GM21367 (cell line): Measurements from ENCODE around the gene SCN1B.
"Not testable (repeated sequence)": the region's sequence is repeated elsewhere in the genome, so short reads cannot be mapped to it uniquely, and the experiment has no call there.

Experiments
- ATAC-seq: cut with Tn5 transposase; IDR thresholded peaks from one replicate; pipeline ENCODE4 v1.9.1; 2021; ENCODE audit not compliant: unreplicated experiment

The SCN1B gene

DNA sequence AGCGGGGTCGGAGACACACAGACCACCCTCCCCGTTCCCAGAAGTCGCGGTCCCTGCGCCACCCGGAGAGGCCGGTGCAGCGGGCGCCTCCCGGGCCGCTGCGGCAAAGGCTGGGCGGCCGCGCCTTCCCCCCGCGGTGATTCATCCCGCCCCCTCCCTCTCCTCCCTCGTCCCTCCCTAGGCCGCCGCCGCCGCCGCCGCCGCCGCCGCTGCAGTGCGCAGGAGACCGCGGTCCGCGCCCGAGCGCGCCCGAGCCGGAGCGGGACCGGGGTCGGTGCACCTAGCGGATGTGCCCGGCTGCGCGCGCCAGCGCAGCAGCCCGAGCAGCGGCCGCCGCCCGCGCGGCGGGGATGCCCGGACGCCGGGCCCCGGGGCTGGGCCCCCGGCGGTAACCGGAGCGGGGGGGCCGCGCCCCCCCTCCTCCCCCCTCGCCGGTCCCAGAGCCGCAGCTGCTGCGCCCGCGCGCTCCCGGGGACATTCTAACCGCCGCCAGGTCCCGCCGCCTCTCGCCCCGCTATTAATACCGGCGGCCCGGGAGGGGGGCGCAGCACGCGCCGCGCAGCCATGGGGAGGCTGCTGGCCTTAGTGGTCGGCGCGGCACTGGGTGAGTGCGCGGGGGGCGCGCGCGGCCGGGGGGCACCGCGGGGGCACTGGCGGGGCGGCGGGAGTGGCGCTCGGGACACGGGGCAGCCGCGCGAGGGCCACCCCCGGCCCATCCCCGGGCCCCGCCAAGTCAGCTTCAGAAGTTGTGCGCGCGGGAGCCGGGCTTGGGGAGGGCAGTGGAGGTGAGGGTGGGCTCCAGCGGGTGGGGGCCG lies at the start of gene SCN1B:
Gene SCN1B (plus strand): TSS at position 214 of the 815 bp plus-strand sequence. CDS start 351 bp downstream, at position 565.
- ATAC-seq = no peak

DNA sequence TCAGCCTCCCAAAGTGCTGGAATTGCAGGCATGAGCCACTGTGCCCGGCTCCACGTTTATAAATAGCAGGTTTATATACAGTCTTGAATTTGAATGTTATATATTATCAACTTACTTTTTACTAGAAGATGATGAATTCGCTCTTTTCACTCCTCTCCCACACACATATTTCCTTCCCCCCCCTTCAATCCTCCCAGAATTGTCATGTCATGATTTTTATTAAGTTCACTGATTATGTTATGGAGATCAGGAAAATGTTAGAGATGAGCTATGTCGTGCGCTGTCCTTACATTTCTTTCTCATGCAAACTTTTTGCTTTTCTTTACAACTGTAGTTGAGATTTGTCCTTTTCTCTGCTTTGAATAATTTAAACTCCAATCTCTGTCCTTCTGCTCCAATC lies 48.0 kb upstream of the SCN1B start:
- no peak for ATAC-seq

DNA sequence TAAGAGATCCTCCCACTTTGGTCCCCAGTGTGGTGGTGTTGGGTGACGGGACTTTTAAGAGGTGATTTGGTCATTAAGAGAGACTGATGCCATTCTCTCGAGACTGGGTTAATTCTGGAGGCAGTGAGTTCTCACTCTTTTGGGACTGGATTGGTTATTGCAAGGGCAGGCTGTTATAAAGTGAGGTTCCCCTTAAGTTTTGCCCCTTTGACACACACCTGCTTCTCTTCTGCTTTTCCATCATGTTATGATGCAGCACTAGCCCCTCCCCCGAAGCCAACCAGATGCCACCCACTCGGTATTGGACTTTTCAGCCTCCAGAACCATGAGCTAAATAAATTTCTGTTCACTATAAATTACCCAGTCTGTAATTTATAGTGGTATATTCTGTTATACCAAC lies 46.5 kb upstream of the SCN1B start:
- ATAC-seq = no peak

DNA sequence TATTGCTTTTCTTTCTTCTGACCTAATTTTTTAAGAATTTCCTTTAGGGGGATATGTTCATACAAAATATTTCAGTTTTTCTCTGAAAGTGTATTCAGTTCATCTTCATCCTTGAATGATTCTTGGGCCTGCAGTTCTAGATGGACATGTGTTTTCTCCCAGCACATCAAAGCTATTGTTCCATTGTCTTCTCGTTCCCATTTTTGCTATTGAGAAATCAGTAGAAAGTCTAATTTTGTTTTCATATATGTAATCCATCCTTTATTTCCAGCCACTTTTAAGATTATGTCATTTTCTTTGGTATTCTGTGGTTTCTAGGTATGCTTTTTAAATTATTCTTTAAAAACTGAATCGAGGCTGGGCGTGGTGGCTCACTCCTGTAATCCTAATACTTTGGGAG lies 46.0 kb upstream of the SCN1B start:
- ATAC-seq = no peak

DNA sequence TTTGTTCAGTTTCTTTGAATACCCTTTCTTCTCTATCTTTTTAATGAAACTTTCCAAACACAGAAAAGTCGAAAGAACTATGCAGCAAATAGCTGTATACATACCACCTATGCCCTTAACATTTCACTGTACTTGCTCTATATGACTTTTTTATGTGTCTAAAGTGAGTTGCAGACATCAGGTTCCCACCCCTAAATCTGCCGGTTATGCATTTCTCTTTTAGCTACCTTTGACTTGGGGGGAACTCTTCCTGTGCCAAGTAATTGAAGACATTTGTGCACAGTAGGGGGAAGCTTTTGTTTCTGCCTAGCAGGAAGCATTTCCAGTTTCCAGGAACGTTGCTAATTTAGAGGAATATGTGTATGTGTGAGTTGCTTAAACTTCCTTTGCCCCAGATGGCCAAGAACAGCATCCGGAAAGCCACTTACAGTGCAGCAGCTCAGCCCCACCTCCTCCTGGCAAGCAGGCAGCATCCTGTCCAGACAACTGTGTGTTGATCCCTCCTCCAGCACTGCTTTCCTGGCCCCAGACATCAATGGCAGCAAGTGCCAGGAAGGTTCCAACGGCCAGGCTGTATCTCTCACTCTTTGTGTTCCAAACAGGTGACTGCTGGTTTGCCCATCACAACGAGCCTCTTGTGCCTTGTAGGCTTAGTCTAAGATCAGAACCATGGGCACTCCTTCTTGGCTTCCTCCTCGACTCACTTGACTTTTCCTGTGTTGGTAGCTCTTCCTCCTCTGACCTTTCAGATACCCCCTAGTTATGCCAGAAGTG lies 44.8 kb upstream of the SCN1B start:
- ATAC-seq = no peak

DNA sequence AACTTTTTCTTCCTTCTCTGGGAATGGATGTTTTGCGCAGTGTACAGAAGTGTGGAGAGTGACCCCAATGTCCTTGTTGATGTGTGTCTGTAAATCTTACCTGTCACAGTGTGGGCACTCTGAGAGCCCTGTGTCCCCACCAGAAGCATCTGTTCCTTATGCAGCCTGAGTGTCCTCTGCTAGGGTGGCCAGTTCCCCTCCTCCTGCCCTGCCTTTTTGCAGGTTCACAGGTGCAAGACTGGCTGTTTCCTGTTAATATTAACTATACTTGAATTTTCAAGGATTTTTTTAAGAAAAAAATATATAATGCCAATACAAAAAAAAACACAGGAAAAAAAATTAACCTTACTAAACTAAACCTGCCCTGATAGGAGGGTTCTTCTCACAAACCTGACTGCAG lies 42.2 kb upstream of the SCN1B start:
- no peak for ATAC-seq

DNA sequence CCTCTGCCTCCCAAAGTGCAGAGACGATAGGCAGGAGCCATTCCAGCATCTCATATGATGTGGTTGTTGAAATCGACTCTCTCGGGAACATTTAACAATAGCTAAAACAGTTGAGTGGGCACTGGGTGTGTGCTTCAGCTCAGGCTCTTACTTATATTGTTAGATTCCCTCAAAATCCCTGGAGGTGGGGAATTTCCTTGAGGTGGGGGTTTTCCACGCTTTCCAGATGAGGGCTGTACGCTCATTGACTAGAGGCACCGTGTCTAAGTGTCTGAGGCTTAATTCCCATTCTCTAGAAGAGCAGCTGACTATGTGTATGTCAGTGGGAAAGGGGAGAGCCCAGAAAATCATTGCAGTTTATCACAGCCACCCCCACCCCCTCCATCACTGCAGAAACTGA lies 41.0 kb upstream of the SCN1B start:
- no peak for ATAC-seq

DNA sequence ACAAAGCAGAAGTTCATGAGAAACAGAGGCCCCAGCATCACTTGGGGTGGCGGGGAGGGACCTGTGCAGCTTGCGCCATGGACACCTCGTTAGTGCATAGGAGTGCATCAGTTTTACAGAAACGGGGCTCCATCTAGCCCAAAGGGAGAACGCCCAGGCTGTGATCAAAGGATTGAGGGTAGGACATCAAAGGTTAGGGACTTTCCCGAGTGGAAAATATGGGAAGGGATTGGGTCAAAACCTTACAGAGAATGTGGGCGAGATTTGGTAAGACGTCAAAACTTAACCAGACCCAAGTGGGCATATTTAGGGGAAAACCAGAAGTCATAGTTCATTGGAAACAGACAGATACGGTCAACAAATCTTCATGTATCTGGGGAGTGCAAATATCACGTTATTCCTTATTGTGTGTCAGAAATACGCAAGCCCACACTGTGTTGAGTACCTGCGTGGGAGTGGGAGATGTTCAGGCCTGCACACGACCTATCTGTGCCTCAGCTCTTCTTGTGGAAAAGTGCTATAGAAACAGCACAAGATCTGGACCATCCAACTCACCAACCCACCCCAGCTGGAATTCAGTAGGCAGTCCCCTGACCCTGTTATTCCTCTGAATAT lies 39.6 kb upstream of the SCN1B start:
- ATAC-seq = no peak

DNA sequence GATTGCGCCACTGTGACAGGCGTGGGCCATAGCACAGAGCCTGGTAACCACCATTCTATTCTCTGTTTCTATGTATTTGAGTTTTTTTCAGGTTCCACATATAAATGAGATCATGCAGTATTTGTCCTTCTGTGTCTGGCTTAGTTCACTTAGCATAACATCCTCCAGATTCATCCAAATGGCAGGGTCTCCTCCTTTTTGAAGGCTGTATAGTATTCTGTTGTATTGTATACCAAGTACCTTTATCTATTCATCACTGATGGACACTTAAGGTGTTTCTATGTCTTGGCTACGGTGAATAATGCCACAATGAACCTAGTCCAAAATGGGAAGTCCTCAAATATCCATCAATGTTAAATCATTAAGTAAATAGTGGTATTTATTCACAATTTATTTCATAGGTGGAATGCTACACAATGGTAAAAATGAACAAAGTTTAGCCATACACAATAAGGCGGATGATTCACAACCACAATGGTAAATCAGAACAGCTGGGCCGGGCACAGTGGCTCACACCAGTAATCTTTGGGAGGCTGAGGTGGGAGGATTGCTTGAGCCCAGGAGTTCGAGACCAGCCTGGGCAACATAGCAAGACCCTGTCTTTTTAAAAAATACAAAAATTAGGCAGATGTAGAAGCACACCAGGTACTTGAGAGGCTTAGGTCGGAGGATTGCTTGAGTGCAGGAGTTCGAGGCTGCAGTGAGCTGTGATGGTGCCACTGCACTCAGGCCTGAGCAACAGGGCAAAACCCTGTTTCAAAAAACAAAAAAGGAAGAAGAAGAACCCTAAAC lies 38.5 kb upstream of the SCN1B start:
- ATAC-seq = no peak

DNA sequence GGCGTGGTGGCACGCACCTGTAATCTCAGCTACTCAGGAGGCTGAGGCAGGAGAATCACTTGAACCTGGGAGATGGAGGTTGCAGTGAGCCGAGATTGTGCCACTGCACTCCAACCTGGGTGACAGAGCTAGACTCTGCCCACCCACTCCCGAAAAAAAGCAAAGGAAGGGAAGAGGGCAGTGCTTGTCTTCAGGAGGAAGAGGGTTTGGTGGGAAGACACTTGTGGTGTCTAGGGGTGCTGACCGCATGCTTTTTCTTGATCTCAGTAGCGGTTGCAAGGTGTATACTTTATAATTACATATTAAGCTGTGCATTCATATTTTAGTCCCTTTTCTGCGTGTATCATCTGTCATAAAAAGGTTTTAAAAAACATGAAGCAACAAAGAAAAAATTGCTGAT lies 37.7 kb upstream of the SCN1B start:
- not testable (repeated sequence) for ATAC-seq

DNA sequence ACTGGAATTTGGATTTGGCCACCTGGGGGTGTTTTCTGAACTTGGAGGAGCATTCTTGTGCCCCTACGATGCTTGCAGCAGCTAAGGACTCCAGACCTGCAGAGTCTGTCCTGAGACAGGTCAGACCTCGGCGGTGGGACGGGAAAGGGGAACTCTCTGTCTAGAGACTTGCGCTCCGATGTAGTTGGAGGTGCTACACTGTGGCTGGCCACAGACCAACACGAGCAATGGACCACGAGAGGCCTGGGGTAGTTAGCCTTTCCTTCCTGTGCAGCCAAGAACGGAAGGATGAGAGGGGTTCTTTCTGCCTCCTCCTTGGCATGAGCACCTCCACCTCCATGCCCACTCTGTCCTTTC lies 36.0 kb upstream of the SCN1B start:
- no peak for ATAC-seq

DNA sequence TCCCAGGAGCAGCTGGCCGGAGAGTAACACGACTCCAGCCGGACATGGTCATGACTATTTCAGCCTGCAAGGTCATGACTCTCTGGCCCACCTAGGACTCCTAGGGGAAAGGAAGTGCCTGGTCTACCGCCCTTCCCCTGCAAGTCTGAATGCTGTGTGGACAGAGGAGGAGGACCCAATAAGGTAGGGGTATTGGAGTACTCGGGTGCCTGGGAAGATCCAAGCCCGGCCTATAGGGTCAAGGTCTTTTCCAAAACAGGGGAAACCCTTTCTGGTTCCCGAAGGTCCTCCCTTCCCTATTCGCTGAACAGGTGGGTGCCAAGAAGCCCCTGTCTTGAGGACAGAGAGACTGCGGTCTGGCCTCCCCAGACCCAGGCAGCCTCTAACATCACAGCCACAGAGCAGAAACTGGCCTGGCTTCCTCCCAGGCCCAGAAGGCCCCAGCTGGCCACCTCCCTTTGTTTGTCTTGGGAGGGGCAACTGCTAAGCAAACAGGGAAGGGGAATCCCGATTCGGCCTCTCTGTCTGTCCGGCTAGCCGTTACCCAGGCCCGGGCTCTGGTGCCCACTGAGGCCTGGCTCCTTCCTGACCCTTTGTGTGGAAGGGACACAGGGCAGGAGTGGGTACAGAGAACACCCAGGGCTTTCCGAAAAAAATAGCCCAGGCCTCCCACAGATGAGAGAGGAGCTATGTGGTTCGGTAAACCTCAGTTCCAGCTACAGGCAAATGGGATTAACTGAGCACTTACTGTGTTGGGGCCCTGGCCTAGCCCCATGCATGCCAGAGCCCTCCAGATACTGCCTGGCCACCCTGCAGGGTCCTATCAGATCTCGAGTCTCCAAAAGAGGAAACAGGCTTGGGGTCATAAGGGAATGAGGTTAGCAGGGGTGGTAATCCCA lies 35.4 kb upstream of the SCN1B start:
- no peak for ATAC-seq

DNA sequence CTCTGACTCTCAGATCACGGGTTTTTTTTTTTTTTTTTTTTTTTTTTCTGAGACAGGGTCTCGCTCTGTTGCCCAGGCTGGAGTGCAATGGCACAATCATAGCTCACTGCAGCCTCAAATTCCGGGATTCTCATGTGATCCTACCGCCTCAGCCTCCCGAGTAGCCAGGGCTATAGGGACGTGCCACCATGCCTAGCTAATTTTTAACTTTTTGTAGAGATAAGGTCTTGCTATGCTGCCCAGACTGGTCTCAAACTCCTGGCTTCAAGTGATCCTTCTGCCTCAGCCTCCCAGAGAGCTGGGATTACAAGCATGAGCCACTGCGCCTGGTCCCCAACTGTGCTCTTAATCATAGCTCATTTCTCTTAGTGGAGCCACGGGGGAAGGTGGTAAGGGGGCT lies 34.7 kb upstream of the SCN1B start:
- ATAC-seq = no peak

DNA sequence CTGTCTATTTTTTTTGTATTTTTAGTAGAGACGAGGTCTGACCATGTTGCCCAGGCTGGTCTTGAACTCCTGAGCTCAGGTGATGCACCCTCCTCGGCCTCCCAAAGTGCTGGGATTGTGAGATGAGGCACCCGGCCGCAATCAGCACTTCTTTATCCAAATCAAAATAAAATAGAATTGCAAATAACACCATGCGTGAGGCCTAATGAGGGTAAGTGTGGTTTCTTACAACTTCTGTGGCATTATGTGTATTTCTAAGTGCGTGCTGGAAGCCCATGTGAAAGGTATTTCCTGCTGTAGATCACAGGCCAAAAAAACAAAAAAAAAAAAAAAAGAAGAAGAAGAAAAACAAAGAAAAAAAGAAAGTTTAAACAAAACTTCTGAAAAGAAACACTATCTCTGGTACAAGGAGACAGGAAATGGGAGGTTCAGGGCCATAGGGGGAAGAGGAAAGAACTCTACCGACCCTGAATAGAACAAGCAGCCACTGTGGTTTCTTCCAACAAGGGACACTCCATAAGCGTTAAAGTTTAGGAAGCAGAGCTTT lies 33.1 kb upstream of the SCN1B start:
- no peak for ATAC-seq

DNA sequence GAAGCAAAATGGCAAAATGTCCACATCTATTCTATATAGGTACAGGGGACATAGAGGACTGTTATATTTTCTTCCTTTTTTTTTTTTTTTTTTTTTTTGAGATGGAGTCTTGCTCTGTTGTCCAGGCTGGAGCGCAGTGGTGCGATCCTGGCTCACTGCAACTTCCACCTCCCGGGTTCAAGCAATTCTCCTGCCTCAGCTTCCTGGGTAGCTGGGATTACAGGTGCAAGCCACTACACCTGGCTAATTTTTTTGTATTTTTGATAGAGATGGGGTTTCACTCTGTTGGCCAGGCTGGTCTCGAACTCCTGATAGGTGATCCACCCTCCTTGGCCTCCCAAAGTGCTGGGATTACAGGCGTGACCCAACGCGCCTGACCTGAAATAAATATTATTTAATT lies 32.0 kb upstream of the SCN1B start:
- not testable (repeated sequence) for ATAC-seq

DNA sequence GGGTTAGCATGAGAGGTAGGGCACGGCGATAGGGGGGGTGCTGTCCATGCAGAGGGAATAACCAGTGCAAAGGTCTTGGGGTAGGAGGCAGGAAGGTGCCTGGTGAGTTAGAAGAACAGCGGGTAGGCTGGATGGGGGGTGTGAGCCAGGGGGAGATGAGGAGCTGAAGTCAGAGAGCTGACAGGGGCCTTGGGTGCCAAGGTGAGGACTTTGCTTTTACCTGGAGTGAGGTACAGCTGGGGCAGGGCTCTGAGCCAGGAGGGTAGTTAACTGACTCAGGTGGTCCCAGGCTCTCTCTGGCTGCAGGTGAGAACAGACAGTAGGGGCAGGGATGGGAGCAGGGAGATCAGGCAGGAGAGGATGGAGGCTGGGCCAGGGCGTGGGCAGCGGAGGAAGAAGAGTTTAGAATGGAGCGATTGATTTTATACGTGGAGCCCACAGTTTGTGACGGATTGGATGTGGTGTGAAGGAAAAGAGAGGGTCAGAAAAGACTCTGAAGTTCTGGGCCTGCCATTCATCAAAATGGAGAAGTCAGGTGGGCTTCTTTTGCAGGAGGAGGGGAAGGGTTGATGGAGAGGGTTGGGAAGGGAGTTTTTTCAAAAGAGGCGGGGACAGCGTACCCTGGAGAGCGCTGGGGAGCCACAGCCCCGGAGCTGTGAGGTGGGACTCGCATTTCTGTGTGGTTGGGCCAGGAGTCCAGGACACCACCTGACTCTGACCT lies 31.3 kb upstream of the SCN1B start:
- ATAC-seq = no peak

DNA sequence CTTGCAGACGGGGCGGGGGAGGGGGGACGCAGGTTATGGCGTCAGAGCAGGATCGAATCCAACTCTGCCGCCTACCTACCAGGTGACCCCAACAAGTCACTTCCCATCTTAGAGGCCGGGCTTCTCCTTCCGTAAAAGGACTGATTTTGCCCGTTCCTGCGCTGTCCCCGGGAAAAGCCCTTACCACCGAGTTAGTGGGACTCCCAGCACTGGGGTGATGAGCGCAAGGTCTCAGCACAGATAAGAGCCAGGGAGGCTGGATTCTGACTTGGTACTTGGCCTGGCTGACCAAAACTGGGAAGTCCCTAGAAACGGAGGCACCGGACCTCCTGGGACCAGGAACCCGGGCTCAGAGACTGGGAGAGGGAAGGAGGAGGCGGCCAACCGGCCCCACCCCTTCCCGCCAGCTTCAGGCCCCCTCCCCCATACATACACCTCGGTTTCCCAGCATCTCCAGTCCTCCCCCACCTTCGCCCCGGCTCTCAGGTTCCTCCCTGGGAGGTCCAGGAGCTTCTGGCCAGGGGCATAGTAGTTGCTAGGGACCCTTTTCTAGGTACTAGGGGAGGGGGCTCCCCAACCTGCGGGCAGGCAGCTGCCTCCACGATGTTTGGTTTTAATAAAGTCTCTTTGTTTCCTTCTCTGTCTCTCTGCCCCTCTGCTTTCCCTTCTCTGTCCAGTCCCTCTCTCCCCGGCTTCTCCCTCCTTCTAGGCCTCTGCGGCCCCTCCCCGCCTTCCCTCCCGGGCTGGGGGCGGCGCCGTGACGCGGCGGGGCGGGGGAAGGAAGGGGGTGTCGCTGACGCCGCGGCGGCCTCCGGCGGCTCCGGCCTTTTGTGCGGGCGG lies 30.6 kb upstream of the SCN1B start, which contains the start of gene GRAMD1A:
Gene GRAMD1A (plus strand): TSS at position 826 of the 840 bp plus-strand sequence. CDS start 156 bp downstream, outside the sequence.
- no peak for ATAC-seq

DNA sequence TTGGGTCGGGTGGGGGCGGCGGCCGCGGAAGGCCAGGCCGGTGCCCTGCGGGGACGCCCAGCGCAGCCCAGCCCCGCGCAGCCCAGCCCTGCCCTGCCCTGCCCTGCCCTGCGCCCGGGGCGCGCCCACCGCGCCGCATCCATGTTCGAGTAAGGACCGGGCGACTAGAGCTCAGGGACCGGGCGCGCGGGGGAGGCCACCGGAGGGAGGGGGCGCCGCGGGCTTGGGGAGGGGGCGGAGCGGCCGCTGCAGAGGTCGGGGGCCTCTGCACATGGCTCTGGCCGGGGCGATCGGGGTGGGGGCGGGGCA lies 30.0 kb upstream of the SCN1B start:
- no peak for ATAC-seq
